HCT116 (cell line): ENCODE results near the gene PCSK6. TPM values are rescaled to one million over a fixed set of nuclear protein-coding genes. Genes with fewer than 3 reads are reported as not detected.

Experiments
- ATAC-seq: fragments of 200-7000 bp; cut with Tn5 transposase; 2 replicates; pipeline ENCODE4 v1.9.1; 2020; ENCODE audit warnings: mild to moderate bottlenecking, moderate library complexity
- BruUV-seq: library from RNA; stranded (reverse); fragments of 400-500 nt; replicated peaks from 2 replicates; lab custom pipeline; 2021; lab: Mats Ljungman, UMichigan
- CTCF ChIA-PET: fragments of 300-600 bp; sonication (Branson Sonifier 250); formaldehyde crosslinking; loops from one replicate; lab custom pipeline; 2021; ENCODE audit warnings: antibody characterized with exemption; lab: Charles Lee
- POLR2A ChIA-PET: fragments of 300-600, 350-600 bp; sonication (Branson Sonifier 250); formaldehyde crosslinking; loops from one replicate; lab custom pipeline; 2021; ENCODE audit warnings: antibody characterized with exemption; lab: Charles Lee
- RAD21 ChIA-PET, 2 experiments: fragments of 300-600 bp; sonication (Branson Sonifier 250); formaldehyde crosslinking; loops; one replicate each; lab custom pipeline; 2023; ENCODE audit warnings: low total read pairs in 2 of 2; ENCODE audit not compliant: uncharacterized antibody in 2 of 2, unreplicated experiment in 2 of 2, low non-redundant PET in 1 of 2; lab: Charles Lee
- DNase-seq: peaks from one replicate; pipeline ENCODE4 v3.0.0-alpha.2; 2010; ENCODE audit warnings: low read depth, low spot score
- H2AFZ ChIP-seq: fragments of 200-600 bp; shearing (Covaris generic), sonication (generic); 2 replicates; pipeline ENCODE4 v1.6.1; 2017; ENCODE audit warnings: low read depth, mixed run types, mixed read lengths, antibody characterized with exemption, low read length; ENCODE audit not compliant: poor library complexity, severe bottlenecking
- H3K27ac ChIP-seq: 2 replicates; pipeline ENCODE4 v1.5.1; 2012; ENCODE audit warnings: low read depth, low read length
- H3K27me3 ChIP-seq: fragments of 200-600 bp; sonication (generic); 2 replicates; pipeline ENCODE4 v1.6.1; 2016; ENCODE audit warnings: mixed run types, low read length, mixed read lengths; ENCODE audit not compliant: insufficient read depth
- H3K36me3 ChIP-seq, 2 experiments: fragments of 200-500 bp in 1 of 2; fragments of 200-600 bp in 1 of 2; sonication (Bioruptor generic) in 1 of 2; sonication (generic) in 1 of 2; 2 replicates each; pipeline versions ENCODE4 v1.5.1 to v1.6.1; 2014 to 2016; ENCODE audit warnings: low read length in 2 of 2, inconsistent platforms in 1 of 2, mixed read lengths in 1 of 2, mixed run types in 1 of 2; ENCODE audit not compliant: insufficient read depth in 2 of 2, control insufficient read depth in 1 of 2
- H3K4me1 ChIP-seq, 2 experiments: fragments of 200-600 bp in 1 of 2; sonication (generic) in 1 of 2; 2 replicates each; pipeline versions ENCODE4 v1.5.1 to v1.6.1; 2012 to 2017; ENCODE audit warnings: low read length in 2 of 2, inconsistent platforms in 1 of 2, mild to moderate bottlenecking in 1 of 2, mixed read lengths in 1 of 2, mixed run types in 1 of 2, moderate library complexity in 1 of 2; ENCODE audit not compliant: insufficient read depth in 2 of 2, control insufficient read depth in 1 of 2
- H3K4me2 ChIP-seq: fragments of 200-600 bp; sonication (generic); 2 replicates; pipeline ENCODE4 v1.6.1; 2017; ENCODE audit warnings: mixed run types, low read length, mixed read lengths
- H3K4me3 ChIP-seq, 2 experiments: fragments of 200-600 bp in 1 of 2; sonication (generic) in 1 of 2; replicated peaks in 1 of 2; 2 replicates each; pipeline ENCODE4 v1.5.1; 2011 to 2016; ENCODE audit warnings: low read length in 2 of 2, control low read depth in 1 of 2, low read depth in 1 of 2, mild to moderate bottlenecking in 1 of 2, mixed read lengths in 1 of 2, mixed run types in 1 of 2
- H3K79me2 ChIP-seq: fragments of 200-600 bp; sonication (generic); 2 replicates; pipeline ENCODE4 v1.6.1; 2017; ENCODE audit warnings: mild to moderate bottlenecking, mixed run types, low read length, moderate library complexity, mixed read lengths; ENCODE audit not compliant: insufficient read depth
- H3K9ac ChIP-seq: fragments of 200-600 bp; sonication (generic); 2 replicates; pipeline ENCODE4 v1.6.1; 2016; ENCODE audit warnings: low read length, mixed read lengths
- H3K9me2 ChIP-seq: fragments of 200-600 bp; sonication (generic), shearing (Covaris generic); 2 replicates; pipeline ENCODE4 v1.6.1; 2017; ENCODE audit warnings: mixed run types, mild to moderate bottlenecking, moderate library complexity; ENCODE audit not compliant: insufficient read depth
- H3K9me3 ChIP-seq, 2 experiments: fragments of 200-500 bp in 1 of 2; fragments of 200-600 bp in 1 of 2; sonication (Bioruptor generic) in 1 of 2; sonication (generic) in 1 of 2; 2 replicates each; pipeline ENCODE4 v1.6.1; 2014 to 2017; ENCODE audit warnings: low read length in 2 of 2, mixed read lengths in 2 of 2, inconsistent platforms in 1 of 2, low read depth in 1 of 2, mild to moderate bottlenecking in 1 of 2, mixed run types in 1 of 2, moderate library complexity in 1 of 2; ENCODE audit not compliant: control insufficient read depth in 1 of 2, insufficient read depth in 1 of 2
- H4K20me1 ChIP-seq: fragments of 200-600 bp; sonication (generic), shearing (Covaris generic); 2 replicates; pipeline ENCODE4 v1.6.1; 2017; ENCODE audit warnings: mixed run types, mild to moderate bottlenecking, moderate library complexity; ENCODE audit not compliant: insufficient read depth
- ATF3 ChIP-seq: IDR thresholded peaks from 2 replicates; pipeline ENCODE4 v1.6.1; 2012
- CEBPB ChIP-seq: IDR thresholded peaks from 2 replicates; pipeline ENCODE4 v1.6.1; 2012; ENCODE audit warnings: low read depth
- CTCF ChIP-seq, 3 experiments: fragments of 200-600 bp in 1 of 3; sonication (generic) in 1 of 3; IDR thresholded peaks in 2 of 3; conservative IDR thresholded peaks in 1 of 3; 2 replicates each; pipeline ENCODE4 v1.5.1; 2012 to 2017; ENCODE audit warnings: low read depth in 2 of 3, low read length in 2 of 3, antibody characterized with exemption in 1 of 3, borderline replicate concordance in 1 of 3, control low read depth in 1 of 3, mild to moderate bottlenecking in 1 of 3, mixed read lengths in 1 of 3, mixed run types in 1 of 3, moderate library complexity in 1 of 3; ENCODE audit not compliant: insufficient read depth in 1 of 3
- EGR1 ChIP-seq: IDR thresholded peaks from 2 replicates; pipeline ENCODE4 v1.6.1; 2012; ENCODE audit warnings: low read depth
- ELF1 ChIP-seq: IDR thresholded peaks from 2 replicates; pipeline ENCODE4 v1.6.1; 2012; ENCODE audit warnings: low read depth, borderline replicate concordance
- EZH2 ChIP-seq: fragments of 200-600 bp; sonication (generic); IDR thresholded peaks from 2 replicates; pipeline ENCODE4 v1.6.1; 2017; ENCODE audit warnings: antibody characterized with exemption, mixed run types
- EZH2phosphoT487 ChIP-seq: fragments of 200-600 bp; IDR thresholded peaks from 2 replicates; pipeline ENCODE4 v1.6.1; 2018; ENCODE audit warnings: antibody characterized with exemption, borderline replicate concordance
- FOSL1 ChIP-seq: IDR thresholded peaks from 2 replicates; pipeline ENCODE4 v1.6.1; 2012; ENCODE audit warnings: low read depth
- MAX ChIP-seq: IDR thresholded peaks from 2 replicates; pipeline ENCODE4 v1.6.1; 2012
- POLR2AphosphoS5 ChIP-seq: IDR thresholded peaks from 2 replicates; pipeline ENCODE4 v1.6.1; 2011; ENCODE audit warnings: mild to moderate bottlenecking, low read depth, low read length, moderate library complexity
- RAD21 ChIP-seq: IDR thresholded peaks from 2 replicates; pipeline ENCODE4 v1.6.1; 2012; ENCODE audit warnings: low read depth, mild to moderate bottlenecking
- SIN3A ChIP-seq: IDR thresholded peaks from 2 replicates; pipeline ENCODE4 v1.6.1; 2012; ENCODE audit warnings: low read depth
- SP1 ChIP-seq: IDR thresholded peaks from 2 replicates; pipeline ENCODE4 v1.6.1; 2012; ENCODE audit warnings: low read depth
- TCF7L2 ChIP-seq: IDR thresholded peaks from 2 replicates; pipeline ENCODE4 v1.7.0; 2011; ENCODE audit warnings: borderline replicate concordance, inconsistent platforms; ENCODE audit not compliant: insufficient read depth, insufficient read length; ENCODE audit errors: extremely low read depth
- YY1 ChIP-seq: IDR thresholded peaks from 2 replicates; pipeline ENCODE4 v1.6.1; 2011; ENCODE audit warnings: low read length, low read depth, moderate library complexity, mild to moderate bottlenecking; ENCODE audit not compliant: insufficient replicate concordance; ENCODE audit errors: extremely low read depth
- ZBTB33 ChIP-seq: IDR thresholded peaks from 2 replicates; pipeline ENCODE4 v1.6.1; 2011; ENCODE audit warnings: mild to moderate bottlenecking, low read length, moderate library complexity; ENCODE audit not compliant: insufficient replicate concordance; ENCODE audit errors: extremely low read depth
- ZNF274 ChIP-seq: fragments of 200-500 bp; sonication (Bioruptor generic); IDR thresholded peaks from 2 replicates; pipeline ENCODE4 v1.6.1; 2014; ENCODE audit warnings: mild to moderate bottlenecking, low read depth, low read length, inconsistent platforms
- intact Hi-C: fragments of 100-400 bp; cut with micrococcal nuclease; formaldehyde crosslinking; loops from 2 replicates; pipeline ENCODE4 v1.10.0; 2022
- total RNA-seq: library from RNA; stranded (reverse); gene quantifications from one replicate; pipeline ENCODE4 v1.2.1, GENCODE V29; 2021; ENCODE audit not compliant: unreplicated experiment

The PCSK6 gene
- total RNA-seq, 1 experiment from 2014 or later: 13.5 TPM

GRCh38 chr15:101322854-101323477 lies 166.5 kb downstream of the PCSK6 start (continued):
- TF ChIP-seq MAX (no peak), POLR2AphosphoS5 (no peak), EZH2 (no peak), ZNF274 (no peak), FOSL1 (no peak), TCF7L2 (no peak), CEBPB (no peak), YY1 (no peak)

- ChIA-PET CTCF (no interaction called here), POLR2A (no interaction called here), RAD21 (no interaction called here)
- Histone ChIP-seq H3K27me3 (no peaks in the 10 kb centered on the region), H3K4me2 (no peak overlapping the region), H3K36me3 (no peaks in the 10 kb centered on the region), H3K9me3 (no peaks in the 10 kb centered on the region), H3K9ac (no peak overlapping the region), H3K27ac (no peak overlapping the region), H2AFZ (no peak overlapping the region), H3K9me2 (no peaks in the 10 kb centered on the region), H3K4me1 (no peaks in the 10 kb centered on the region), H3K79me2 (no peaks in the 10 kb centered on the region), H4K20me1 (no peaks in the 10 kb centered on the region), H3K4me3 (no peak overlapping the region)
- DNase-seq (no peak), ATAC-seq (no peak)
- TF ChIP-seq EZH2 (no peak), POLR2AphosphoS5 (no peak), EGR1 (no peak), FOSL1 (no peak), ZBTB33 (no peak), MAX (no peak), RAD21 (no peak), SP1 (no peak), ATF3 (no peak), CEBPB (no peak), SIN3A (no peak), CTCF (IDR thresholded peaks at IDR 0.05 in 2 of 3, conservative IDR thresholded peaks at IDR 0.05 in 1 of 3; ENCODE audit: borderline replicate concordance in 1 of 3, insufficient read depth in 1 of 3, low read depth in 2 of 3, low read length in 2 of 3) (no peak), ELF1 (no peak), YY1 (no peak), EZH2phosphoT487 (no peak)
- BruUV-seq: no TSS peak
- intact Hi-C loops: no loop called here
Measured at GRCh38 chr15:101322016-101322695, 167.4 kb downstream of the PCSK6 start.
